ENCODE measurements around the gene PPP1R7. TPM values are rescaled to one million over a fixed set of nuclear protein-coding genes. Genes with fewer than 3 reads are reported as not detected.

PPP1R7 gene
- total RNA-seq, 1 donor = 46.7 TPM

- Histone ChIP-seq H3K9me3 (ENCODE audit: low read depth, low read length) (no peaks in the 10 kb centered on the region), H3K4me2 (ENCODE audit: insufficient read depth, low read length) (no peak overlapping the region), H3K4me1 (ENCODE audit: insufficient read depth, low read length) (no peaks in the 10 kb centered on the region), H3K27me3 (ENCODE audit: insufficient read depth, low read length) (peaks cover 6% of the 10 kb centered on the region), H3K36me3 (ENCODE audit: insufficient read depth, low read length) (no peaks in the 10 kb centered on the region), H4K20me1 (ENCODE audit: insufficient read depth, low read length) (no peaks in the 10 kb centered on the region), H3K79me2 (ENCODE audit: insufficient read depth, low read length) (no peaks in the 10 kb centered on the region), H3K4me3 (ENCODE audit: insufficient read depth, low read length) (no peak overlapping the region), H3K27ac (ENCODE audit: low read depth, low read length) (no peak overlapping the region), H2AFZ (ENCODE audit: low read length) (no peak overlapping the region)
- DNase-seq (ENCODE audit: insufficient read length, low spot score, missing footprints) = no peak
- TF ChIP-seq CTCF (IDR thresholded peaks at IDR 0.05; ENCODE audit: extremely low read depth, low read depth, low read length) = no peak
Measured at GRCh38 chr2:241213041-241213440, 62.8 kb downstream of the PPP1R7 start.

GRCh38 chr2:241213567-241213966 lies 63.3 kb downstream of the PPP1R7 start:
- H3K27ac ChIP-seq (ENCODE audit: low read depth, low read length) = no peak overlapping the region
- H2AFZ ChIP-seq (ENCODE audit: low read length) = no peak overlapping the region
- H3K4me3 ChIP-seq (ENCODE audit: insufficient read depth, low read length) = no peak overlapping the region
- no peaks in the 10 kb centered on the region for H3K4me1 ChIP-seq (ENCODE audit: insufficient read depth, low read length)
- peaks cover 6% of the 10 kb centered on the region for H3K27me3 ChIP-seq (ENCODE audit: insufficient read depth, low read length)
- no peaks in the 10 kb centered on the region for H4K20me1 ChIP-seq (ENCODE audit: insufficient read depth, low read length)
- no peak for TF ChIP-seq CTCF (IDR thresholded peaks at IDR 0.05; ENCODE audit: extremely low read depth, low read depth, low read length)
- H3K36me3 ChIP-seq (ENCODE audit: insufficient read depth, low read length) = no peaks in the 10 kb centered on the region
- H3K4me2 ChIP-seq (ENCODE audit: insufficient read depth, low read length) = no peak overlapping the region
- no peak for DNase-seq (ENCODE audit: insufficient read length, low spot score, missing footprints)
- H3K9me3 ChIP-seq (ENCODE audit: low read depth, low read length) = no peaks in the 10 kb centered on the region
- H3K79me2 ChIP-seq (ENCODE audit: insufficient read depth, low read length) = no peaks in the 10 kb centered on the region

- no peak for TF ChIP-seq CTCF (IDR thresholded peaks at IDR 0.05; ENCODE audit: extremely low read depth, low read depth, low read length)
- Histone ChIP-seq H3K4me1 (ENCODE audit: insufficient read depth, low read length) (no peaks in the 10 kb centered on the region), H3K4me3 (ENCODE audit: insufficient read depth, low read length) (no peak overlapping the region), H3K27ac (ENCODE audit: low read depth, low read length) (no peak overlapping the region), H3K36me3 (ENCODE audit: insufficient read depth, low read length) (no peaks in the 10 kb centered on the region), H2AFZ (ENCODE audit: low read length) (no peak overlapping the region), H3K79me2 (ENCODE audit: insufficient read depth, low read length) (no peaks in the 10 kb centered on the region), H3K9me3 (ENCODE audit: low read depth, low read length) (no peaks in the 10 kb centered on the region), H4K20me1 (ENCODE audit: insufficient read depth, low read length) (no peaks in the 10 kb centered on the region), H3K4me2 (ENCODE audit: insufficient read depth, low read length) (no peak overlapping the region), H3K27me3 (ENCODE audit: insufficient read depth, low read length) (peaks cover 6% of the 10 kb centered on the region)
- DNase-seq (ENCODE audit: insufficient read length, low spot score, missing footprints) = no peak
Measured at GRCh38 chr2:241214209-241214608, 63.9 kb downstream of the PPP1R7 start.

- Histone ChIP-seq H2AFZ (ENCODE audit: low read length) (no peak overlapping the region), H3K4me1 (ENCODE audit: insufficient read depth, low read length) (no peaks in the 10 kb centered on the region), H3K36me3 (ENCODE audit: insufficient read depth, low read length) (no peaks in the 10 kb centered on the region), H4K20me1 (ENCODE audit: insufficient read depth, low read length) (no peaks in the 10 kb centered on the region), H3K27me3 (ENCODE audit: insufficient read depth, low read length) (peaks cover 6% of the 10 kb centered on the region), H3K27ac (ENCODE audit: low read depth, low read length) (no peak overlapping the region), H3K79me2 (ENCODE audit: insufficient read depth, low read length) (no peaks in the 10 kb centered on the region), H3K4me3 (ENCODE audit: insufficient read depth, low read length) (no peak overlapping the region), H3K9me3 (ENCODE audit: low read depth, low read length) (no peaks in the 10 kb centered on the region), H3K4me2 (ENCODE audit: insufficient read depth, low read length) (no peak overlapping the region)
- no peak for TF ChIP-seq CTCF (IDR thresholded peaks at IDR 0.05; ENCODE audit: extremely low read depth, low read depth, low read length)
- no peak for DNase-seq (ENCODE audit: insufficient read length, low spot score, missing footprints)
Measured at GRCh38 chr2:241214766-241215165, 64.5 kb downstream of the PPP1R7 start.

Measured in osteoblast (primary cell).